GM12878 (cell line): ENCODE measurements around the gene TMEM98. TPM values are rescaled to one million over a fixed set of nuclear protein-coding genes. Genes with fewer than 3 reads are reported as not detected.
"Not testable (repeated sequence)": the region's sequence is repeated elsewhere in the genome, so short reads cannot be mapped to it uniquely, and the experiment has no call there.

Experiments
- ATAC-seq: fragments of 200-7000 bp; cut with Tn5 transposase; 3 replicates; pipeline ENCODE4 v1.9.1; 2020; ENCODE audit warnings: mild to moderate bottlenecking, moderate library complexity
- BruUV-seq: library from RNA; stranded (reverse); fragments of 400-500 nt; replicated peaks from 2 replicates; lab custom pipeline; 2021; lab: Mats Ljungman, UMichigan
- CTCF ChIA-PET: fragments of 300-600 bp; sonication (Branson Sonifier 250); formaldehyde crosslinking; extraction: SDS; loops from one replicate; lab custom pipeline; 2021; ENCODE audit warnings: inconsistent platforms; lab: Yijun Ruan, JAX
- POLR2A ChIA-PET: fragments of 350-600 bp; formaldehyde crosslinking; extraction: SDS; loops from one replicate; lab custom pipeline; 2021; ENCODE audit warnings: inconsistent platforms; lab: Charles Lee
- RAD21 ChIA-PET: fragments of 300-600 bp; sonication (Branson Sonifier 250); formaldehyde crosslinking; loops from one replicate; lab custom pipeline; 2023; ENCODE audit warnings: antibody characterized with exemption; ENCODE audit not compliant: unreplicated experiment; lab: Charles Lee
- SMC1A ChIA-PET: fragments of 300-600 bp; sonication (Branson Sonifier 250); formaldehyde crosslinking; loops from one replicate; lab custom pipeline; 2023; ENCODE audit not compliant: unreplicated experiment, uncharacterized antibody; lab: Charles Lee
- DNase-seq: peaks from one replicate; pipeline ENCODE4 v3.0.0-alpha.2; 2011; ENCODE audit warnings: low read depth, low spot score
- FAIRE-seq: peaks from 3 replicates; lab custom pipeline; 2011; peaks lifted over from hg19 to GRCh38; lab: Jason Lieb, UNC
- H2AFZ ChIP-seq: 2 replicates; pipeline ENCODE4 v1.6.0; 2011; ENCODE audit warnings: low read depth, low read length, control low read depth; ENCODE audit not compliant: control insufficient read depth
- H3K27ac ChIP-seq: 2 replicates; pipeline ENCODE4 v1.5.1; 2011; ENCODE audit warnings: control low read depth; ENCODE audit not compliant: control insufficient read depth, insufficient read depth
- H3K27me3 ChIP-seq, 2 experiments: replicated peaks in 1 of 2; 2 replicates each; pipeline versions ENCODE4 v1.6.0 to v1.6.1; 2011; ENCODE audit warnings: low read length in 1 of 2; ENCODE audit not compliant: control insufficient read depth in 2 of 2, insufficient read depth in 2 of 2
- H3K36me3 ChIP-seq, 2 experiments: 2 replicates each; pipeline ENCODE4 v1.5.1; 2011; ENCODE audit warnings: low read length in 1 of 2; ENCODE audit not compliant: control insufficient read depth in 2 of 2, insufficient read depth in 2 of 2
- H3K4me1 ChIP-seq: 2 replicates; pipeline ENCODE4 v1.6.1; 2011; ENCODE audit warnings: mild to moderate bottlenecking, low read length, moderate library complexity, mixed read lengths; ENCODE audit not compliant: control insufficient read depth, insufficient read depth
- H3K4me2 ChIP-seq: 2 replicates; pipeline ENCODE4 v1.6.0; 2011; ENCODE audit warnings: control low read depth; ENCODE audit not compliant: control insufficient read depth, insufficient read depth
- H3K4me3 ChIP-seq: fragments of 200-600 bp; sonication (generic); 2 replicates; pipeline ENCODE4 v1.5.1; 2016
- H3K79me2 ChIP-seq: 2 replicates; pipeline ENCODE4 v1.6.0; 2011; ENCODE audit warnings: low read length; ENCODE audit not compliant: control insufficient read depth, insufficient read depth
- H3K9ac ChIP-seq: 2 replicates; pipeline ENCODE4 v1.8.0; 2011; ENCODE audit warnings: low read length, control low read depth, mixed read lengths; ENCODE audit not compliant: control insufficient read depth, insufficient read depth
- H3K9me3 ChIP-seq: replicated peaks from 3 replicates; pipeline ENCODE4 v1.5.1; 2011; ENCODE audit warnings: mild to moderate bottlenecking, low read length; ENCODE audit not compliant: control insufficient read depth, insufficient read depth
- H4K20me1 ChIP-seq: 2 replicates; pipeline ENCODE4 v1.6.0; 2011; ENCODE audit not compliant: control insufficient read depth, insufficient read depth
- BACH1 ChIP-seq: fragments of 450-650 bp; IDR thresholded peaks from 2 replicates; pipeline ENCODE4 v1.6.1; 2017; ENCODE audit warnings: mild to moderate bottlenecking, borderline replicate concordance
- BHLHE40 ChIP-seq, 2 experiments: fragments of 450-650 bp in 1 of 2; IDR thresholded peaks; 2 replicates each; pipeline ENCODE4 v1.6.1; 2011 to 2017; ENCODE audit warnings: low read depth in 2 of 2, borderline replicate concordance in 1 of 2, improper control_type of control experiment in 1 of 2, low read length in 1 of 2, mild to moderate bottlenecking in 1 of 2
- EP300 ChIP-seq, 2 experiments: fragments of 150-350 bp in 1 of 2; IDR thresholded peaks; 2 replicates each; pipeline ENCODE4 v1.6.1; 2011 to 2012; ENCODE audit warnings: low read depth in 2 of 2, low read length in 2 of 2, borderline replicate concordance in 1 of 2, improper control_type of control experiment in 1 of 2, inconsistent platforms in 1 of 2; ENCODE audit not compliant: control insufficient read depth in 1 of 2
- NR2C1 ChIP-seq: fragments of 450-650 bp; IDR thresholded peaks from 2 replicates; pipeline ENCODE4 v1.6.1; 2017; ENCODE audit warnings: antibody characterized with exemption, mild to moderate bottlenecking, moderate library complexity
- TCF12 ChIP-seq: IDR thresholded peaks from 2 replicates; pipeline ENCODE4 v1.6.1; 2011; ENCODE audit warnings: low read depth, mild to moderate bottlenecking, low read length
- WGBS: methylation state at CpG from one replicate; pipeline ENCODE4 v1.1.6; 2016; ENCODE audit warnings: low lambda C conversion rate; ENCODE audit not compliant: insufficient replicate concordance, insufficient coverage; ENCODE audit errors: missing lambda C conversion rate; 5-methylcytosine and 5-hydroxymethylcytosine counted together
- in situ Hi-C: fragments of 300-500 bp; cut with MboI; formaldehyde crosslinking; loops from 9 replicates; pipeline ENCODE4 v1.14.3; 2018; ENCODE audit warnings: mixed read lengths
- intact Hi-C: fragments of 100-400 bp; cut with micrococcal nuclease; formaldehyde crosslinking; loops from one replicate; pipeline ENCODE4 v1.14.2; 2022; ENCODE audit not compliant: unreplicated experiment
- polyA plus RNA-seq, 11 experiments: library from polyadenylated mRNA; depleted of rRNA in 4 of 11; unstranded in 6 of 11; stranded (reverse) in 5 of 11; fragments of >200 nt; fragmentation: Nextera tagmentation in 4 of 11; fragmentation: Illumina TruSeq in 1 of 11; extraction: Ambion mirVana in 4 of 11; extraction: Trizol in 1 of 11; gene quantifications; 1 replicate in 1 of 11; 2 replicates in 10 of 11; pipeline versions ENCODE4 v1.2.1 to v1.2.3, GENCODE V29; 2011 to 2016; ENCODE audit warnings: inconsistent platforms in 2 of 11, missing spikeins in 2 of 11, low read depth in 1 of 11
- total RNA-seq, 4 experiments: library from RNA; depleted of rRNA in 3 of 4; stranded (reverse); fragments of >200 nt in 3 of 4; fragmentation: Illumina TruSeq in 1 of 4; extraction: Trizol in 1 of 4; gene quantifications; 2 replicates each; pipeline versions ENCODE4 v1.2.1 to v1.2.3, GENCODE V29; 2013 to 2021
- TF ChIP-seq, protein P1 (sequence below): fragments of 150-350 bp; IDR thresholded peaks from 2 replicates; pipeline ENCODE4 v1.6.1; 2014; ENCODE audit warnings: mild to moderate bottlenecking, low read depth, low read length

Gene TMEM98
- total and polyA plus RNA-seq, 10 of the 15 experiments (the other 5 are each of a cell fraction or from before 2014, with no cell fraction given): 0.04 to 0.73 (median 0.13) TPM; not detected in 3

DNA sequence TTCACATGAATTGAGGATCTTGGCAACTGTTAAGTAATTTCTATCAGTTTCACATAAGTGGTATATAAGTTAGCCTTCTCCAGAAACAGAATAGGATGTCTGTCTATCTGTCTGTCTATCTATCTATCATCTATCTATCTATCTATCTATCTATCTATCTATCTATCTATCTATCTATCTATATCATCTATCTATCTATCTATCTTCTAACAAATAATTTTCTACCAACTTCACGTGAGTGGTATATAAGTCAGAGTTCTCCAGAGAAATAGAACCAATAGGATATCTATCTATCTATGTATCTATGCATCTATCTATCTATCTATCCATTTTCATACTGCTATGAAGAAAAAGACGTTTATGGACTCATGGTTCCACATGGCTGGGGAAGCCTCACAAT, 52.3 kb downstream of the TMEM98 start:
- BruUV-seq: no TSS peak
- CTCF ChIA-PET: no interaction called here
- TF ChIP-seq NR2C1: no peak
- TF ChIP-seq, protein P1, sequence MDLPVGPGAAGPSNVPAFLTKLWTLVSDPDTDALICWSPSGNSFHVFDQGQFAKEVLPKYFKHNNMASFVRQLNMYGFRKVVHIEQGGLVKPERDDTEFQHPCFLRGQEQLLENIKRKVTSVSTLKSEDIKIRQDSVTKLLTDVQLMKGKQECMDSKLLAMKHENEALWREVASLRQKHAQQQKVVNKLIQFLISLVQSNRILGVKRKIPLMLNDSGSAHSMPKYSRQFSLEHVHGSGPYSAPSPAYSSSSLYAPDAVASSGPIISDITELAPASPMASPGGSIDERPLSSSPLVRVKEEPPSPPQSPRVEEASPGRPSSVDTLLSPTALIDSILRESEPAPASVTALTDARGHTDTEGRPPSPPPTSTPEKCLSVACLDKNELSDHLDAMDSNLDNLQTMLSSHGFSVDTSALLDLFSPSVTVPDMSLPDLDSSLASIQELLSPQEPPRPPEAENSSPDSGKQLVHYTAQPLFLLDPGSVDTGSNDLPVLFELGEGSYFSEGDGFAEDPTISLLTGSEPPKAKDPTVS: no peak
- no peak for TF ChIP-seq TCF12
- TF ChIP-seq EP300 (IDR thresholded peaks at IDR 0.05; ENCODE audit: borderline replicate concordance in 1 of 2, control insufficient read depth in 1 of 2, low read depth in 2 of 2, low read length in 2 of 2): no peak
- TF ChIP-seq BACH1: no peak
- TF ChIP-seq BHLHE40 (IDR thresholded peaks at IDR 0.05; ENCODE audit: borderline replicate concordance in 1 of 2, low read depth in 2 of 2, low read length in 1 of 2): no peak
- TF ChIP-seq, all 136 proteins: peak for 0
- Histone ChIP-seq H3K9me3 (no peaks in the 10 kb centered on the region; the same call in 2 of the 3 replicates), H2AFZ (no peak overlapping the region), H4K20me1 (no peaks in the 10 kb centered on the region), H3K9ac (no peak overlapping the region), H3K27me3 (no peaks in the 10 kb centered on the region), H3K27ac (no peak overlapping the region), H3K4me3 (no peak overlapping the region), H3K4me2 (no peak overlapping the region), H3K36me3 (no peaks in the 10 kb centered on the region), H3K4me1 (no peaks in the 10 kb centered on the region), H3K79me2 (no peaks in the 10 kb centered on the region)
- DNase-seq (no peak), FAIRE-seq (no peak), ATAC-seq (no peak)
- ChIA-PET POLR2A (no interaction called here), RAD21 (no interaction called here), SMC1A (interaction anchor here (0.6 kb wide), 1 partner anchor 19 kb away, joined by 4 read pairs; no protein-coding TSS in a partner anchor)
- intact Hi-C loops (no loop called here), in situ Hi-C loops (no loop called here)
- WGBS: 52% methylated on average over 2 of the region's 2 CpGs

DNA sequence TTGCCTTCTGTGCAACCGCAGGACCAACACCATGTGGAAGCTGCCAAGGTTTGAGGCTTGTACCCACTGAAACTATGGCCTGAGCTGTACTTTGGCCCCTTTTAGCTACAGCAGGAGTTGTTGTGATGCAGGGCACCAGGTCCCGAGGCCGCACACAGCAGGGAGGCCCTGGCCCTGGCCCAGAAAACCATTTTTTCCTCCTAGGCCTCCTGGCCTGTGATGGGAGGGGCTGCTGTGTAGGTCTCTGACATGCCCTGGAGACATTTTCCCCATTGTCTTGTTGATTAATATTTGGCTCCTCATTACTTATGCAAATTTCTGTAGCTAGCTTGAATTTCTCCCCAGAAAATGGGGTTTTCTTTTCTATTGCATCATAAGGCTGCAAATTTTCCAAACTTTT, 53.7 kb downstream of the TMEM98 start:
- H3K4me3 ChIP-seq, POLR2A ChIA-PET, CTCF ChIA-PET, H3K27ac ChIP-seq, H3K9me3 ChIP-seq, in situ Hi-C loops, FAIRE-seq, H3K36me3 ChIP-seq, H2AFZ ChIP-seq, H3K79me2 ChIP-seq, RAD21 ChIA-PET, DNase-seq, H3K4me1 ChIP-seq, H3K9ac ChIP-seq, intact Hi-C loops, ATAC-seq, H4K20me1 ChIP-seq, H3K4me2 ChIP-seq, BruUV-seq, H3K27me3 ChIP-seq: not testable (repeated sequence)
- SMC1A ChIA-PET: interaction anchor here (0.7 kb wide), 1 partner anchor 10 kb away, joined by 3 read pairs; no protein-coding TSS in a partner anchor
- WGBS: 59% methylated on average over 3 of the region's 3 CpGs
